Kidney (tissue), 14 donors: ENCODE data around the gene S100A9. TPM values are rescaled to one million over a fixed set of nuclear protein-coding genes. Genes with fewer than 3 reads are reported as not detected.
"Not testable (repeated sequence)": the region's sequence is repeated elsewhere in the genome, so short reads cannot be mapped to it uniquely, and the experiment has no call there.

ENCODE experiments used
- DNase-seq, 5 donors: peaks; one replicate each; pipeline ENCODE4 v3.0.0-alpha.2; 2013 to 2020
- FAIRE-seq: peaks from 2 replicates; lab custom pipeline; 2012; peaks lifted over from hg19 to GRCh38; lab: Jason Lieb, UNC
- H3K27ac ChIP-seq, 2 donors: one replicate each; pipeline ENCODE4 v1.7.0; 2013; ENCODE audit warnings: low read depth in 2 of 2, low read length in 2 of 2, inconsistent platforms in 1 of 2
- H3K27me3 ChIP-seq: one replicate; pipeline ENCODE4 v1.7.1; 2013; ENCODE audit warnings: low read length, inconsistent platforms; ENCODE audit not compliant: control insufficient read depth, insufficient read depth
- H3K36me3 ChIP-seq, 3 donors: one replicate each; pipeline versions ENCODE4 v1.7.0 to v1.7.1; 2013; ENCODE audit warnings: low read length in 3 of 3, control low read depth in 1 of 3, inconsistent platforms in 1 of 3; ENCODE audit not compliant: insufficient read depth in 3 of 3, control insufficient read depth in 2 of 3
- H3K4me1 ChIP-seq, 3 donors: one replicate each; pipeline versions ENCODE4 v1.7.0 to v1.7.1; 2013; ENCODE audit warnings: low read length in 3 of 3, inconsistent platforms in 1 of 3, low read depth in 1 of 3; ENCODE audit not compliant: control insufficient read depth in 2 of 3, insufficient read depth in 2 of 3
- H3K4me3 ChIP-seq, 3 donors: one replicate each; pipeline versions ENCODE4 v1.7.0 to v1.8.1; 2013; ENCODE audit warnings: low read length in 3 of 3, control low read depth in 1 of 3, inconsistent platforms in 1 of 3
- H3K9ac ChIP-seq, 3 donors: one replicate each; pipeline versions ENCODE4 v1.7.0 to v1.7.1; 2013; ENCODE audit warnings: low read length in 3 of 3, control low read depth in 1 of 3, inconsistent platforms in 1 of 3
- H3K9me3 ChIP-seq, 3 donors: one replicate each; pipeline versions ENCODE4 v1.7.0 to v1.7.1; 2013; ENCODE audit warnings: low read length in 3 of 3, control low read depth in 1 of 3, inconsistent platforms in 1 of 3; ENCODE audit not compliant: control insufficient read depth in 2 of 3, insufficient read depth in 1 of 3
- CTCF ChIP-seq: IDR thresholded peaks from 3 replicates; pipeline ENCODE4 v1.5.1; 2012; ENCODE audit warnings: mild to moderate bottlenecking, moderate library complexity, borderline replicate concordance; ENCODE audit not compliant: insufficient read depth; ENCODE audit errors: extremely low read depth
- intact Hi-C: fragments of 100-400 bp; cut with DNase I; formaldehyde crosslinking; loops from one replicate; pipeline ENCODE4 v1.11.1; 2022
- polyA plus RNA-seq: library from polyadenylated mRNA; stranded (reverse); fragments of 350-450 nt; fragmentation: Illumina TruSeq; extraction: RNeasy Lipid Tissue Mini Kit (QIAGEN cat#74804); gene quantifications from one replicate; pipeline ENCODE4 v1.2.3, GENCODE V29; 2014; ENCODE audit warnings: low read depth, low replicate concordance; ENCODE audit not compliant: insufficient read depth
- total RNA-seq: library from RNA; stranded (reverse); fragmentation: NEBNext Ultra II Directional; extraction: Animal tissue kit (Norgen Biotek cat#: 25700); gene quantifications from one replicate; pipeline ENCODE4 v1.2.1, GENCODE V29; 2021
- donor health status: control.
- donor health status: control.
- donor health status: control.
- donor health status: control.
- donor health status: control.
- donor health status: DM: yes; HTN: yes; CAD: no.
- donor health status: Normal renal cell carcinoma (clear cell type).

Gene S100A9
- total and polyA plus RNA-seq, 2 donors from 2014 or later: 41.9 to 271 TPM

- FAIRE-seq (no peak), DNase-seq (no peak)
- Histone ChIP-seq H3K4me3 (no peak overlapping the region), H3K9me3 (no peaks in the 10 kb centered on the region), H3K9ac (no peak overlapping the region), H3K27ac (no peak overlapping the region), H3K36me3 (no peaks in the 10 kb centered on the region), H3K27me3 (no peaks in the 10 kb centered on the region), H3K4me1 (no peaks in the 10 kb centered on the region)
- TF ChIP-seq CTCF: no peak
- intact Hi-C loops: no loop called here
Observed at GRCh38 chr1:153310526-153310925, 47.1 kb upstream of the S100A9 start.

DNA sequence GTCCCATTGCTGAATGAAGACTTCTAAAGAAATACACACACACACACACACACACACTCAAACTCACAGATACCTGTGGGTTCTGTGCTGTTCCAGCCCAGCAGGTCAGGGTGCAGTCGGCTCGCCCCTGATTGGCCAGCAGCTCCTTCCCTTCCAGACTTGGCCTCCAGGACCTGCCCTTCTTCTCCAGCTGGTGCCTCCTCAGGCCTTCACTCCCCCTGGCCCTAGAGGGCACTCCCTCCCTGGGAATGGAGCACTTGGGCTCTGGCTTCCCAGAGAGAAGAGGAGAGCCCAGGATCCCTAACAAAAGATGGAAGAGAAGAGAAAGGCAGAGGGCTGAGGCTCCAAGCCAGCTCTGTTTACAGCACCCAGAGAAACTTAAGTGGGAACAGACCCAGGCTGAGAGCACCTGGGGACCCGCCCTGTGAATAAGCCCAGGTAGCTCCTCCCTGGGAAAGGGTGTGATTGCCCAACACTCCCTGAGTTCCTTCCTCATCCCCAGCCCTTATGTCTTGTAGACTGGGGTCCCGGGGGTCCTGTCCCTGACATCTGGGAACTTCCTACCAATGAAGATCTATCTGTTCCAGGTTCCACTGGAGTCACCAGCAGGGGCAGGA is 45.0 kb upstream of the S100A9 start, which contains the start of gene PGLYRP3:
Gene PGLYRP3 (minus strand): TSS at position 383 of the 617 bp plus-strand sequence. CDS start 2,287 bp downstream, outside the sequence.
- TF ChIP-seq CTCF: no peak
- Histone ChIP-seq H3K36me3 (no peaks in the 10 kb centered on the region), H3K4me1 (no peaks in the 10 kb centered on the region), H3K9me3 (no peaks in the 10 kb centered on the region), H3K27ac (no peak within 1 kb of the TSS), H3K9ac (no peak within 1 kb of the TSS), H3K27me3 (no peaks in the 10 kb centered on the region), H3K4me3 (no peak within 1 kb of the TSS)
- FAIRE-seq (no peak), DNase-seq (no peak)
- intact Hi-C loops: no loop called here

DNA sequence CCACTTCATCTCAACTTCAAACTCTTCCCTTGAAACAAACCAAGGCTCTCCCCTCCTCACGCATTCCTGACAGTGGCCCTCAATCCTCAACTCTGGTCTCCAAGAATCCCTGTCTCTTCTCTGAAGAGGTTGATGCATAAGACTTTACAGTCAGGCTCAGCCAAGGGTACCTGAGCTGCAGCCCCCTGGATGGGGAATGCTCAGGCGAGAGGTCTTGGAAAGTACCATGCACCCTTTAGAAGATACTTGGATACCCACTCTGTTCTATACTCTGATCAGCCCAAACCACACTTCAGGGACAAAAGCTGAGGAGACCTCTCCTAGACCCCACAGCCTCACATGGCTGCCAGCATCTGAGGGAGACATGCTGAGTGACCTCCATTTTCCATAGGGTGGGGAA is 44.4 kb upstream of the S100A9 start:
- H3K9ac ChIP-seq: no peak overlapping the region
- no peak overlapping the region for H3K27ac ChIP-seq
- no peaks in the 10 kb centered on the region for H3K9me3 ChIP-seq
- no peak for TF ChIP-seq CTCF
- H3K4me3 ChIP-seq: no peak overlapping the region
- no peaks in the 10 kb centered on the region for H3K27me3 ChIP-seq
- FAIRE-seq: no peak
- no peak for DNase-seq
- intact Hi-C loops: no loop called here
- no peaks in the 10 kb centered on the region for H3K36me3 ChIP-seq
- no peaks in the 10 kb centered on the region for H3K4me1 ChIP-seq

GRCh38 chr1:153314388-153314787 is 43.3 kb upstream of the S100A9 start:
- DNase-seq, intact Hi-C loops, H3K9me3 ChIP-seq, H3K36me3 ChIP-seq, H3K27me3 ChIP-seq, H3K4me3 ChIP-seq, FAIRE-seq, H3K4me1 ChIP-seq, H3K9ac ChIP-seq, H3K27ac ChIP-seq: not testable (repeated sequence)

DNA sequence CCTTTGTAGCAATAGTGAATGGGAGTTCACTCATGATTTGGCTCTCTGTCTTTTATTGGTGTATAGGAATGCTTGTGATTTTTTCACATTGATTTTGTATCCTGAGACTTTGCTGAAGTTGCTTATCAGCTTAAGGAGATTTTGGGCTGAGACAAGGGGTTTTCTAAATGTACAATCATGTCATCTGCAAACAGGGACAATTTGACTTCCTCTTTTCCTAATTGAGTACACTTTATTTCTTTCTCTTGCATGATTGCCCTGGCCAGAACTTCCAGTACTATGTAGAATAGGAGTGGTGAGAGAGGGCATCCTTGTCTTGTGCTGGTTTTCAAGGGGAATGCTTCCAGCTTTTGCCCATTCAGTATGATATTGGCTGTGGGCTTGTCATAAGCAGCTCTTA is 41.6 kb upstream of the S100A9 start:
- FAIRE-seq, H3K4me1 ChIP-seq, H3K27me3 ChIP-seq, H3K36me3 ChIP-seq, H3K9me3 ChIP-seq, H3K4me3 ChIP-seq, H3K27ac ChIP-seq, intact Hi-C loops, H3K9ac ChIP-seq, DNase-seq: not testable (repeated sequence)

- DNase-seq, FAIRE-seq: not testable (repeated sequence)
Observed at GRCh38 chr1:153318145-153318544, 39.5 kb upstream of the S100A9 start.

More at GRCh38 chr1:153318145-153318544, 39.5 kb upstream of the S100A9 start:
- H3K9me3 ChIP-seq, H3K4me1 ChIP-seq, H3K4me3 ChIP-seq, H3K36me3 ChIP-seq, intact Hi-C loops, H3K27ac ChIP-seq, H3K9ac ChIP-seq, H3K27me3 ChIP-seq: not testable (repeated sequence)
